Large intestine (tissue), 3 donors: ENCODE results near the gene MAP6D1. TPM values are rescaled to one million over a fixed set of nuclear protein-coding genes. Genes with fewer than 3 reads are reported as not detected.

ENCODE experiments used
- DNase-seq, 2 donors: peaks; one replicate each; pipeline versions ENCODE4 v3.0.0 to v3.0.0-alpha.2; 2013
- H3K27ac ChIP-seq: one replicate; pipeline ENCODE4 v1.5.1; 2013; ENCODE audit warnings: low read length
- H3K27me3 ChIP-seq: 2 replicates; pipeline ENCODE4 v1.6.1; 2013; ENCODE audit warnings: low read length; ENCODE audit not compliant: control insufficient read depth, insufficient read depth
- H3K36me3 ChIP-seq: 2 replicates; pipeline ENCODE4 v1.6.1; 2013; ENCODE audit warnings: low read length; ENCODE audit not compliant: control insufficient read depth, insufficient read depth
- H3K4me1 ChIP-seq: one replicate; pipeline ENCODE4 v1.6.1; 2013; ENCODE audit warnings: low read length; ENCODE audit not compliant: control insufficient read depth, insufficient read depth
- H3K4me3 ChIP-seq: one replicate; pipeline ENCODE4 v1.5.1; 2013; ENCODE audit warnings: low read length
- H3K9me3 ChIP-seq: one replicate; pipeline ENCODE4 v1.6.1; 2013; ENCODE audit warnings: mild to moderate bottlenecking, low read depth, low read length, moderate library complexity; ENCODE audit not compliant: control insufficient read depth
- polyA plus RNA-seq: library from polyadenylated mRNA; unstranded; fragments of 120-200 nt; gene quantifications from one replicate; pipeline ENCODE4 v1.2.1, GENCODE V29; 2013

Gene MAP6D1
- polyA plus RNA-seq, 1 donor = 1.5 TPM

DNA sequence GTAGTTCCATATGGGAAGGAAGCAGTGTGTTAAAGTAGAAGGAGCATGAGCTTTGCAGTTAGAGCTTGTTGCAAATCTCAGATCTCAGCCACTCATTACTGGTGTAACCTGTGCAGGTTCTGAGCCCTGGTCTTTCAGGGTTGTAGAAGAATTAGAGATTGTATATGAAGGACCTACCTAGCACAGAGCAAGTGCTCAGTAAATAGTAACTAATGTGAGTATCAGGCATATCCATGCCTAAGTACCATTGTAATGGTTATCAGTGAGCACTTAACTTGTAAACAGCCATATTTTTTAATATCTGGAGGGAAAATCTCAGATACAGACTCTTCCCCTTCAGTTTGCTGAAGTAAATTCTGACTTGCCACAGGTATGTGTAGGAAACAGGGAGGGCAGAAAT lies 59.3 kb downstream of the MAP6D1 start:
- Histone ChIP-seq H3K27ac (no peak overlapping the region), H3K4me1 (peaks cover 4% of the 10 kb centered on the region), H3K27me3 (no peaks in the 10 kb centered on the region), H3K4me3 (no peak overlapping the region), H3K9me3 (no peaks in the 10 kb centered on the region), H3K36me3 (peaks cover 32% of the 10 kb centered on the region)
- DNase-seq = no peak

Other genes starting within 250 kb of the MAP6D1 start
- 32.9 TPM for gene KLHL24, start 190.0 kb downstream of the MAP6D1 start, polyA plus RNA-seq
- 22.2 TPM for gene YEATS2, start 127.8 kb downstream of the MAP6D1 start, polyA plus RNA-seq
- gene PARL, start 59.3 kb upstream of the MAP6D1 start, polyA plus RNA-seq = 42.1 TPM
- gene ABCC5, start 192.3 kb upstream of the MAP6D1 start, polyA plus RNA-seq = 23.3 TPM
- gene HTR3D, start 206.2 kb upstream of the MAP6D1 start, polyA plus RNA-seq = not detected
- gene HTR3C, start 227.5 kb upstream of the MAP6D1 start, polyA plus RNA-seq = not detected